IMR-90 (cell line): ENCODE data around the gene ALG1. TPM values are rescaled to one million over a fixed set of nuclear protein-coding genes. Genes with fewer than 3 reads are reported as not detected.
"Not testable (repeated sequence)": the region's sequence is repeated elsewhere in the genome, so short reads cannot be mapped to it uniquely, and the experiment has no call there.

Source experiments
- ATAC-seq: fragments of 200-7000 bp; cut with Tn5 transposase; 2 replicates; pipeline ENCODE4 v1.9.1; 2020; ENCODE audit warnings: low read depth, mild to moderate bottlenecking, moderate library complexity
- BruUV-seq: library from RNA; stranded (reverse); fragments of 400-500 nt; replicated peaks from 2 replicates; lab custom pipeline; 2021; lab: Mats Ljungman, UMichigan
- CTCF ChIA-PET: fragments of 300-600 bp; formaldehyde crosslinking; extraction: SDS; loops from one replicate; lab custom pipeline; 2021; ENCODE audit warnings: antibody characterized with exemption; lab: Yijun Ruan, JAX
- POLR2A ChIA-PET: fragments of 300-600 bp; sonication (Branson Sonifier 250); formaldehyde crosslinking; loops from one replicate; lab custom pipeline; 2022; ENCODE audit warnings: antibody characterized with exemption; ENCODE audit not compliant: unreplicated experiment; lab: Charles Lee
- DNase-seq: peaks from one replicate; pipeline ENCODE4 v3.0.0; 2013
- H2AFZ ChIP-seq: replicated peaks from 2 replicates; pipeline ENCODE3; 2013; ENCODE audit warnings: low read length, mild to moderate bottlenecking; ENCODE audit not compliant: poor library complexity
- H2AK5ac ChIP-seq: 2 replicates; pipeline ENCODE4 v1.6.1; 2013; ENCODE audit warnings: low read depth, low read length, inconsistent platforms
- H2AK9ac ChIP-seq: replicated peaks from 2 replicates; pipeline ENCODE3; 2013; ENCODE audit warnings: mild to moderate bottlenecking, low read depth, low read length, moderate library complexity; ENCODE audit not compliant: poor library complexity
- H2BK120ac ChIP-seq: 2 replicates; pipeline ENCODE4 v1.6.1; 2013; ENCODE audit warnings: low read depth, low read length, inconsistent platforms
- H2BK15ac ChIP-seq: 3 replicates; pipeline ENCODE4 v1.6.1; 2013; ENCODE audit warnings: low read depth, low read length, inconsistent platforms
- H2BK20ac ChIP-seq: 2 replicates; pipeline ENCODE4 v1.6.1; 2013; ENCODE audit warnings: low read depth, mild to moderate bottlenecking, inconsistent platforms, low read length, moderate library complexity
- H2BK5ac ChIP-seq: 2 replicates; pipeline ENCODE4 v1.6.1; 2013; ENCODE audit warnings: mild to moderate bottlenecking, low read depth, low read length, inconsistent platforms; ENCODE audit not compliant: poor library complexity, severe bottlenecking
- H3K14ac ChIP-seq: replicated peaks from 2 replicates; pipeline ENCODE4 v1.6.1; 2013; ENCODE audit warnings: low read depth, low read length, inconsistent platforms
- H3K18ac ChIP-seq: 2 replicates; pipeline ENCODE4 v1.6.1; 2013; ENCODE audit warnings: low read depth, low read length, control low read depth
- H3K23ac ChIP-seq: 2 replicates; pipeline ENCODE4 v1.6.1; 2013; ENCODE audit warnings: low read depth, low read length, inconsistent platforms
- H3K27ac ChIP-seq: 2 replicates; pipeline ENCODE4 v1.5.1; 2013; ENCODE audit warnings: mild to moderate bottlenecking, control low read depth, low read length; ENCODE audit not compliant: insufficient read depth
- H3K27me3 ChIP-seq: 2 replicates; pipeline ENCODE4 v1.6.1; 2013; ENCODE audit warnings: low read length; ENCODE audit not compliant: control insufficient read depth, insufficient read depth
- H3K36me3 ChIP-seq: 2 replicates; pipeline ENCODE4 v1.6.1; 2013; ENCODE audit warnings: low read length, mixed read lengths; ENCODE audit not compliant: control insufficient read depth, insufficient read depth
- H3K4ac ChIP-seq: 2 replicates; pipeline ENCODE4 v1.6.1; 2013; ENCODE audit warnings: low read depth, low read length, inconsistent platforms
- H3K4me1 ChIP-seq: 2 replicates; pipeline ENCODE4 v1.6.1; 2013; ENCODE audit warnings: low read length, mixed read lengths; ENCODE audit not compliant: control insufficient read depth, insufficient read depth
- H3K4me2 ChIP-seq: 2 replicates; pipeline ENCODE4 v1.6.1; 2013; ENCODE audit warnings: low read depth, mild to moderate bottlenecking, control low read depth, low read length, moderate library complexity
- H3K4me3 ChIP-seq: 2 replicates; pipeline ENCODE4 v1.5.1; 2013; ENCODE audit warnings: low read depth, mild to moderate bottlenecking, control low read depth, low read length, moderate library complexity; ENCODE audit not compliant: insufficient read depth
- H3K56ac ChIP-seq: 2 replicates; pipeline ENCODE4 v1.6.1; 2013; ENCODE audit warnings: low read length, inconsistent platforms; ENCODE audit not compliant: insufficient read depth; ENCODE audit errors: extremely low read depth
- H3K79me1 ChIP-seq, 2 experiments: 2 replicates each; pipeline ENCODE4 v1.6.1; 2013; ENCODE audit warnings: low read length in 2 of 2, inconsistent platforms in 1 of 2, low read depth in 1 of 2
- H3K9ac ChIP-seq: 2 replicates; pipeline ENCODE4 v1.6.1; 2013; ENCODE audit warnings: low read depth, low read length, control low read depth
- H3K9me1 ChIP-seq: 2 replicates; pipeline ENCODE4 v1.6.1; 2013; ENCODE audit warnings: low read length, inconsistent platforms; ENCODE audit not compliant: insufficient read depth
- H3K9me3 ChIP-seq: 2 replicates; pipeline ENCODE4 v1.6.1; 2013; ENCODE audit warnings: low read length; ENCODE audit not compliant: control insufficient read depth, insufficient read depth
- H4K20me1 ChIP-seq: 2 replicates; pipeline ENCODE4 v1.6.1; 2013; ENCODE audit warnings: low read length, inconsistent platforms; ENCODE audit not compliant: insufficient read depth
- H4K5ac ChIP-seq: 2 replicates; pipeline ENCODE4 v1.6.1; 2013; ENCODE audit warnings: mild to moderate bottlenecking, low read depth, low read length, control low read depth
- H4K8ac ChIP-seq, 2 experiments: 2 replicates each; pipeline ENCODE4 v1.6.1; 2013; ENCODE audit warnings: low read depth in 2 of 2, low read length in 2 of 2, control low read depth in 1 of 2, inconsistent platforms in 1 of 2
- H4K91ac ChIP-seq: 2 replicates; pipeline ENCODE4 v1.6.1; 2013; ENCODE audit warnings: low read depth, low read length, inconsistent platforms; ENCODE audit not compliant: insufficient read depth
- RAD21 ChIP-seq: IDR thresholded peaks from 2 replicates; pipeline ENCODE4 v1.6.1; 2012; ENCODE audit warnings: low read length, improper control_type of control experiment
- SMC3 ChIP-seq: fragments of 150-350 bp; IDR thresholded peaks from 2 replicates; pipeline ENCODE4 v1.6.1; 2016; ENCODE audit warnings: low read depth, mild to moderate bottlenecking, antibody characterized with exemption, low read length, moderate library complexity
- WGBS, 2 experiments: methylation state at CpG; one replicate each; pipeline versions ENCODE4 v1.1.5 to v1.1.7; 2013; ENCODE audit warnings: missing lambda C conversion rate in 2 of 2; ENCODE audit not compliant: insufficient read length in 1 of 2; ENCODE audit errors: extremely low coverage in 2 of 2; 5-methylcytosine and 5-hydroxymethylcytosine counted together
- dilution Hi-C: fragments of 300-500 bp; cut with HindIII; formaldehyde crosslinking; loops from one replicate; pipeline ENCODE4 v1.14.3; 2018; ENCODE audit warnings: low sequenced_read_pairs; ENCODE audit not compliant: unreplicated experiment
- in situ Hi-C: fragments of 300-500 bp; cut with MboI; formaldehyde crosslinking; loops from 3 replicates; pipeline ENCODE4 v1.14.3; 2019; ENCODE audit warnings: low sequenced_read_pairs, inconsistent platforms, mixed read lengths
- intact Hi-C: fragments of 100-400 bp; cut with micrococcal nuclease; formaldehyde crosslinking; loops from 2 replicates; pipeline ENCODE4 v1.10.0; 2022
- polyA plus RNA-seq, 3 experiments: library from polyadenylated mRNA; depleted of rRNA; stranded (reverse); fragments of >200 nt; gene quantifications; 2 replicates each; pipeline ENCODE4 v1.2.3, GENCODE V29; 2012; ENCODE audit warnings: low replicate concordance in 1 of 3
- total RNA-seq: library from RNA; depleted of rRNA; stranded (reverse); fragments of >200 nt; gene quantifications from 2 replicates; pipeline ENCODE4 v1.2.3, GENCODE V29; 2012
- TF ChIP-seq, protein P1 (sequence below): conservative IDR thresholded peaks from 2 replicates; pipeline ENCODE4 v1.5.1; 2012; ENCODE audit warnings: mild to moderate bottlenecking, low read depth, low read length, improper control_type of control experiment

ALG1 gene
- total and polyA plus RNA-seq, 2 of the 4 experiments (the other 2 are of a cell fraction), result 30.9 to 41.0 TPM

- H3K18ac ChIP-seq, H2BK15ac ChIP-seq, intact Hi-C loops, H3K14ac ChIP-seq, dilution Hi-C loops, H2BK120ac ChIP-seq, H3K79me1 ChIP-seq, H2BK5ac ChIP-seq, H3K4me1 ChIP-seq, H4K20me1 ChIP-seq, H4K91ac ChIP-seq, H3K9ac ChIP-seq, H3K27me3 ChIP-seq, H2AK9ac ChIP-seq, BruUV-seq, H4K8ac ChIP-seq, H2BK20ac ChIP-seq, H3K9me1 ChIP-seq, in situ Hi-C loops, H4K5ac ChIP-seq, H2AK5ac ChIP-seq, H3K27ac ChIP-seq, H3K9me3 ChIP-seq, H3K23ac ChIP-seq, H3K56ac ChIP-seq, H3K4ac ChIP-seq, H3K4me3 ChIP-seq, ATAC-seq, H2AFZ ChIP-seq, H3K4me2 ChIP-seq, POLR2A ChIA-PET: not testable (repeated sequence)
- TF ChIP-seq RAD21 (peak; percentile 57), SMC3 (0 out of 2 replicates have a peak, but pooled peaks have one; percentile 19)
- TF ChIP-seq, protein P1, sequence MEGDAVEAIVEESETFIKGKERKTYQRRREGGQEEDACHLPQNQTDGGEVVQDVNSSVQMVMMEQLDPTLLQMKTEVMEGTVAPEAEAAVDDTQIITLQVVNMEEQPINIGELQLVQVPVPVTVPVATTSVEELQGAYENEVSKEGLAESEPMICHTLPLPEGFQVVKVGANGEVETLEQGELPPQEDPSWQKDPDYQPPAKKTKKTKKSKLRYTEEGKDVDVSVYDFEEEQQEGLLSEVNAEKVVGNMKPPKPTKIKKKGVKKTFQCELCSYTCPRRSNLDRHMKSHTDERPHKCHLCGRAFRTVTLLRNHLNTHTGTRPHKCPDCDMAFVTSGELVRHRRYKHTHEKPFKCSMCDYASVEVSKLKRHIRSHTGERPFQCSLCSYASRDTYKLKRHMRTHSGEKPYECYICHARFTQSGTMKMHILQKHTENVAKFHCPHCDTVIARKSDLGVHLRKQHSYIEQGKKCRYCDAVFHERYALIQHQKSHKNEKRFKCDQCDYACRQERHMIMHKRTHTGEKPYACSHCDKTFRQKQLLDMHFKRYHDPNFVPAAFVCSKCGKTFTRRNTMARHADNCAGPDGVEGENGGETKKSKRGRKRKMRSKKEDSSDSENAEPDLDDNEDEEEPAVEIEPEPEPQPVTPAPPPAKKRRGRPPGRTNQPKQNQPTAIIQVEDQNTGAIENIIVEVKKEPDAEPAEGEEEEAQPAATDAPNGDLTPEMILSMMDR, result peak; percentile 54
- peaks cover 24% of the 10 kb centered on the region for H3K36me3 ChIP-seq
- CTCF ChIA-PET, result interaction anchor here (0.7 to 1.1 kb wide), 5 partner anchors 10 to 18 kb away, joined by 3 to 4 read pairs (median 3); partner anchors contain the start of gene C16orf89
- 20% methylated on average over 2 of the region's 10 CpGs; no CpG with 5 or more reads in 1 of the 2 experiments for WGBS, 2 experiments
- DNase-seq, result peak; percentile 43
Observed at GRCh38 chr16:5084802-5085201, 13.2 kb downstream of the ALG1 start.

DNA sequence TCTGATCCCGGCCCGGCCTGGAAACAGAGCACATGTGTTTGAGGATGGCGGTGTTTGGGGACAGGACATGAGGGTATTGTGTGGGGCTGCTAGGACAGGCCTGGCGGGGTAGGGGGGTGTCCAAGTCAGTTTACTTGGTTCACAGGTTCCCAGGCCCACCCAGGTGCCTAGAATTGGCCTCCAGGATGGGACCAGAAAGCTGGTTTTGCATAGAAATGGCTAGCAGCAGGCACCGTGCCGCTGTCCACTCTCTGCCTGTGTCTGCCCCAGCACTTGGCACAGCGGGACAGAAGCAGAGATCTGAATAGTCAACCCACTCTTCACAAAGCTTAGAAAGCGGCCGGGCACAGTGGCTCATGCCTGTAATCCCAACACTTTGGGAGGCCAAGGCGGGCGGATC lies 14.1 kb downstream of the ALG1 start:
- H4K8ac ChIP-seq, H3K4me1 ChIP-seq, dilution Hi-C loops, H3K27me3 ChIP-seq, H4K91ac ChIP-seq, BruUV-seq, H2AFZ ChIP-seq, H4K5ac ChIP-seq, H3K27ac ChIP-seq, H3K4ac ChIP-seq, H2BK120ac ChIP-seq, H3K79me1 ChIP-seq, ATAC-seq, H3K9me1 ChIP-seq, H3K56ac ChIP-seq, H3K14ac ChIP-seq, in situ Hi-C loops, H3K4me3 ChIP-seq, H2BK5ac ChIP-seq, H4K20me1 ChIP-seq, POLR2A ChIA-PET, DNase-seq, H3K9me3 ChIP-seq, H3K4me2 ChIP-seq, H2AK5ac ChIP-seq, H3K9ac ChIP-seq, H3K23ac ChIP-seq, intact Hi-C loops, H2AK9ac ChIP-seq, H2BK20ac ChIP-seq, H2BK15ac ChIP-seq, H3K18ac ChIP-seq: not testable (repeated sequence)
- peaks cover 27% of the 10 kb centered on the region for H3K36me3 ChIP-seq
- CTCF ChIA-PET, result interaction anchor here (0.9 kb wide), 1 partner anchor 9 kb away, joined by 3 read pairs; no protein-coding TSS in a partner anchor
- WGBS, 2 experiments, result 100% methylated on average over 1 of the region's 11 CpGs; no CpG with 5 or more reads in 1 of the 2 experiments
